Measurements from ENCODE around the gene ACOX3.

The ACOX3 gene

DNA sequence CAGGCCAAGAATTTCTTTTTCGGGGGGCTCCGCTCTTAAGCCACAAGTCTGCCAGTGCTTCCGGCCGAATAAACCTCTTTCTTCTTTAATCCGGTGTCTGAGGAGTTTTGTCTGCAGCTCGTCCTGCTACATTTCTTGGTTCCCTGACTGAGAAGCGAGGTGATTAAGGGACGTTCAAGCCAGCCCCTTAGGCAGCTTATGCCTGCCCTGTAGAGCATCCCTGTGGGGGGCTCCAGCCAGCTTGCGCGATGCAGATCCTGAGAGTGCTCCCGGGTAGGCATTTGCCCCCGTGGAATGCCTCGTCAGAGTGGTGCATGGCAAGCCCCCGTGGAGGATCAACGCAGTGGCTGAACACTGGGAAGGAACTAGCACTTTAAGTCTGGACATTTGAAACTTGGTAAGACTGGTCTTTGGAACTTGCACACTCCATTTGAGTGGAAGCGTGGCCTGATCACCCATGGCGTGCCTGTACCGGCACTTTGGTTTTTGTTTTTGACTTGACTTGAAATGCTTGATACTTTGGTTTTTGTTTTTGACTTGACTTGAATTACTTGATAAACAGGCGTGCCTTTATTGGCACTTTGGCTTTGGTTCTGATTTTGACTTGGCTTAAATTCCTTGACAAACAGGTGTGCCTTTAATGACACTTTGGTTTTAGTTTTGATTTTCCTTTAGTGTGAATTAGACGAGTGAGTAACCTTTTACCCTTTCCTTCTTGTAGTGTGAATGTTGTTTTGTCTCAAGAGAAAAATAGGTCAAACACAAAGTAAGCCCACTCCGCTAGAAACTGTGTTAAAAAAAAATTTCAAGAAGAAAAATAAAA is 6.1 kb downstream of the ACOX3 start:
- H3K4me3 ChIP-seq (ENCODE audit: low read length) = no peak overlapping the region
- no peak for DNase-seq (ENCODE audit: low read depth)
- TF ChIP-seq, protein P1, sequence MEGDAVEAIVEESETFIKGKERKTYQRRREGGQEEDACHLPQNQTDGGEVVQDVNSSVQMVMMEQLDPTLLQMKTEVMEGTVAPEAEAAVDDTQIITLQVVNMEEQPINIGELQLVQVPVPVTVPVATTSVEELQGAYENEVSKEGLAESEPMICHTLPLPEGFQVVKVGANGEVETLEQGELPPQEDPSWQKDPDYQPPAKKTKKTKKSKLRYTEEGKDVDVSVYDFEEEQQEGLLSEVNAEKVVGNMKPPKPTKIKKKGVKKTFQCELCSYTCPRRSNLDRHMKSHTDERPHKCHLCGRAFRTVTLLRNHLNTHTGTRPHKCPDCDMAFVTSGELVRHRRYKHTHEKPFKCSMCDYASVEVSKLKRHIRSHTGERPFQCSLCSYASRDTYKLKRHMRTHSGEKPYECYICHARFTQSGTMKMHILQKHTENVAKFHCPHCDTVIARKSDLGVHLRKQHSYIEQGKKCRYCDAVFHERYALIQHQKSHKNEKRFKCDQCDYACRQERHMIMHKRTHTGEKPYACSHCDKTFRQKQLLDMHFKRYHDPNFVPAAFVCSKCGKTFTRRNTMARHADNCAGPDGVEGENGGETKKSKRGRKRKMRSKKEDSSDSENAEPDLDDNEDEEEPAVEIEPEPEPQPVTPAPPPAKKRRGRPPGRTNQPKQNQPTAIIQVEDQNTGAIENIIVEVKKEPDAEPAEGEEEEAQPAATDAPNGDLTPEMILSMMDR (conservative IDR thresholded peaks at IDR 0.05; ENCODE audit: low read length) = no peak

- no peak for DNase-seq (ENCODE audit: low read depth)
- TF ChIP-seq, protein P1 (conservative IDR thresholded peaks at IDR 0.05; ENCODE audit: low read length) = no peak
- no peak overlapping the region for H3K4me3 ChIP-seq (ENCODE audit: low read length)
These were observed 7.4 kb downstream of the ACOX3 start for GRCh38 chr4:8433136-8433535.

DNA sequence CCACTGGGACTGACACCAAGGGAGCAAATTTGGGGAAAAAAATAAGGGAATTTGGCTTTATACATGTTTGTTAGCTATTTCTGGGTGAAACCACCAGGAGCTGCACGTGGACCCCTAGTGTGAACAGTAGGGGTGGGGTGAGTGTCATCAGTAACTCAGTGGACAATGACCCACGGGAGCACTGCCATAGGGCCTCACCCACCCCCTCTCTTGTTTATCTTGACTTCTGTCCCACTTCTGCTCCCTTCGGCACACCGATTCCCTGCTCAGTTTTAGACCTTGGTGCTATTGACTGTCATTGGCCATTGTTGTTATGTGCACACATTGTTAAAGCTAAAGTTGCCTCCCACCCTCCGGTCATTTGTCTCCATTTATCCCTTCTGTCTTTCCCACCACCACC is 9.0 kb downstream of the ACOX3 start:
- no peak overlapping the region for H3K4me3 ChIP-seq (ENCODE audit: low read length)
- TF ChIP-seq, protein P1 (conservative IDR thresholded peaks at IDR 0.05; ENCODE audit: low read length) = no peak
- DNase-seq (ENCODE audit: low read depth) = no peak

GRCh38 chr4:8428288-8429097 is 12.0 kb downstream of the ACOX3 start:
- DNase-seq (ENCODE audit: low read depth) = peak; percentile 80
- TF ChIP-seq, protein P1 (conservative IDR thresholded peaks at IDR 0.05; ENCODE audit: low read length) = peak; percentile 54
- H3K4me3 ChIP-seq (ENCODE audit: low read length) = peak overlapping the region; percentile 85

- DNase-seq (ENCODE audit: low read depth) = peak; percentile 66
- TF ChIP-seq, protein P1 (conservative IDR thresholded peaks at IDR 0.05; ENCODE audit: low read length) = no peak
- H3K4me3 ChIP-seq (ENCODE audit: low read length) = peak overlapping the region; percentile 85
These were observed 12.7 kb downstream of the ACOX3 start for GRCh38 chr4:8427761-8428287.

DNA sequence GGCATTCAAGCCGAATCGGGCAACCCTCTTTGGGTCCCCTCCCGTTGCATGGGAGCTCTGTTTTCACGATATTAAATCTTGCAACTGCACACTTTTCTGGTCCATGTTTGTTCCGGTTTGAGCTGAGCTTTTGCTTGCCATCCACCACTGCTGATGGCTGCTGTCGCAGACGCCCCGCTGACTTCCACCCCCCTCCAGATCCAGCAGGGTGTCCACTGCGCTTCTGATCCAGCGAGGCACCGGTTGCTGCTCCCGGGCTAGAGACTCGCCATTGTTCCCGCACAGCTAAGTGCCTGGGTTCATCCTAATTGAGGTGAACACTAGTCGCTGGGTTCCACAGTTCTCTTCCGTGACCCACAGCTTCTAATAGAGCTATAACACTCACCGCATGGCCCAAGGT is 13.3 kb downstream of the ACOX3 start:
- TF ChIP-seq, protein P1 (conservative IDR thresholded peaks at IDR 0.05; ENCODE audit: low read length) = no peak
- peak overlapping the region; percentile 85 for H3K4me3 ChIP-seq (ENCODE audit: low read length)
- no peak for DNase-seq (ENCODE audit: low read depth)

Data from AG10803 (cell line).